GM19351 (cell line): Measurements from ENCODE around the gene PPP1R3F.

Experiments
- ATAC-seq: cut with Tn5 transposase; IDR thresholded peaks from one replicate; pipeline ENCODE4 v1.9.1; 2021; ENCODE audit warnings: mild to moderate bottlenecking, moderate library complexity; ENCODE audit not compliant: unreplicated experiment

Gene PPP1R3F

GRCh38 chrX:49247916-49248811, 21.4 kb upstream of the PPP1R3F start:
- no peak for ATAC-seq

GRCh38 chrX:49249071-49249470, 20.5 kb upstream of the PPP1R3F start:
- no peak for ATAC-seq

GRCh38 chrX:49249616-49250015, 20.0 kb upstream of the PPP1R3F start:
- no peak for ATAC-seq

GRCh38 chrX:49250066-49250465, 19.5 kb upstream of the PPP1R3F start:
- ATAC-seq = no peak

- no peak for ATAC-seq
Observed at GRCh38 chrX:49250578-49250977, 19.0 kb upstream of the PPP1R3F start.

GRCh38 chrX:49251325-49251724, 18.3 kb upstream of the PPP1R3F start:
- no peak for ATAC-seq

- no peak for ATAC-seq
Observed at GRCh38 chrX:49254639-49255038, 15.0 kb upstream of the PPP1R3F start.

- ATAC-seq = no peak
Observed at GRCh38 chrX:49256268-49256995, 13.2 kb upstream of the PPP1R3F start.

- ATAC-seq = no peak
Observed at GRCh38 chrX:49257074-49257790, 12.4 kb upstream of the PPP1R3F start.

- ATAC-seq = no peak
Observed at GRCh38 chrX:49257846-49258748, 11.5 kb upstream of the PPP1R3F start.

GRCh38 chrX:49258749-49259124, 10.9 kb upstream of the PPP1R3F start:
- no peak for ATAC-seq

- ATAC-seq = no peak
Observed at GRCh38 chrX:49260221-49260985, 9.2 kb upstream of the PPP1R3F start.

- no peak for ATAC-seq
Observed at GRCh38 chrX:49262603-49263002, 7.0 kb upstream of the PPP1R3F start.

- ATAC-seq = no peak
Observed at GRCh38 chrX:49263631-49264030, 6.0 kb upstream of the PPP1R3F start.

GRCh38 chrX:49264460-49264859, 5.1 kb upstream of the PPP1R3F start, which contains the start of gene FOXP3:
FOXP3 (minus strand) TSS chrX:49264710; CDS start chrX:49258505, 6,205 bp downstream.
- no peak for ATAC-seq

- no peak for ATAC-seq
Observed at GRCh38 chrX:49266523-49267445, 2.8 kb upstream of the PPP1R3F start.

- no peak for ATAC-seq
Observed at GRCh38 chrX:49268702-49269009, 937 bp upstream of the PPP1R3F start.

- peak; percentile 85 for ATAC-seq
Observed at GRCh38 chrX:49269010-49269766, 405 bp upstream of the PPP1R3F start.
